Body of pancreas (tissue), 4 donors: ENCODE measurements around the gene CRYGN. TPM values are rescaled to one million over a fixed set of nuclear protein-coding genes. Genes with fewer than 3 reads are reported as not detected.

Experiments
- ATAC-seq: fragments of 150-250 bp; one replicate; pipeline ENCODE4 v1.9.1; 2016
- DNase-seq, 4 donors: peaks; one replicate each; pipeline ENCODE4 v3.0.0-alpha.2; 2019
- H3K27ac ChIP-seq, 4 donors: fragments of 200-600 bp; sonication (generic); 1 replicate in 3 of 4; 2 replicates in 1 of 4; pipeline versions ENCODE4 v1.5.1 to v1.6.1; 2016 to 2019; ENCODE audit warnings: mild to moderate bottlenecking in 1 of 4, mixed read lengths in 1 of 4, moderate library complexity in 1 of 4
- H3K27me3 ChIP-seq, 2 donors: fragments of 200-600 bp; sonication (generic); one replicate each; pipeline ENCODE4 v1.6.0; 2016; ENCODE audit warnings: mild to moderate bottlenecking in 1 of 2
- H3K36me3 ChIP-seq, 2 donors: fragments of 200-600 bp; sonication (generic); replicated peaks in 1 of 2; 2 replicates each; pipeline ENCODE4 v1.5.1; 2016; ENCODE audit warnings: low read depth in 2 of 2; ENCODE audit not compliant: insufficient read depth in 1 of 2
- H3K4me1 ChIP-seq: fragments of 200-600 bp; sonication (generic); one replicate; pipeline ENCODE4 v1.6.0; 2016
- H3K4me3 ChIP-seq, 2 donors: fragments of 200-600 bp; sonication (generic); 1 replicate in 1 of 2; 2 replicates in 1 of 2; pipeline ENCODE4 v1.5.1; 2016 to 2019
- H3K9me3 ChIP-seq, 3 donors: fragments of 200-600 bp; sonication (generic); 1 replicate in 2 of 3; 2 replicates in 1 of 3; pipeline ENCODE4 v1.5.1; 2016
- CTCF ChIP-seq, 7 experiments: fragments of 450-650 bp in 4 of 7; fragments of 200-600 bp in 3 of 7; sonication (generic) in 3 of 7; IDR thresholded peaks; one replicate each; pipeline ENCODE4 v1.5.1; 2016 to 2019; ENCODE audit warnings: antibody characterized with exemption in 7 of 7
- POLR2A ChIP-seq, 3 donors: fragments of 450-650 bp; IDR thresholded peaks; one replicate each; pipeline ENCODE4 v1.6.1; 2016; ENCODE audit warnings: antibody characterized with exemption in 3 of 3, mild to moderate bottlenecking in 2 of 3
- WGBS, 2 donors: methylation state at CpG; one replicate each; pipeline ENCODE4 v1.1.5; 2017; 5-methylcytosine and 5-hydroxymethylcytosine counted together
- intact Hi-C: fragments of 100-400 bp; cut with DNase I; formaldehyde crosslinking; loops from one replicate; pipeline ENCODE4 v1.15.1; 2023
- total RNA-seq, 2 donors: library from RNA; depleted of rRNA; stranded (reverse); fragments of >200 nt; gene quantifications; one replicate each; pipeline ENCODE4 v1.1.0, GENCODE V29; 2016

CRYGN gene
- total RNA-seq, 2 donors from 2014 or later = not detected

DNA sequence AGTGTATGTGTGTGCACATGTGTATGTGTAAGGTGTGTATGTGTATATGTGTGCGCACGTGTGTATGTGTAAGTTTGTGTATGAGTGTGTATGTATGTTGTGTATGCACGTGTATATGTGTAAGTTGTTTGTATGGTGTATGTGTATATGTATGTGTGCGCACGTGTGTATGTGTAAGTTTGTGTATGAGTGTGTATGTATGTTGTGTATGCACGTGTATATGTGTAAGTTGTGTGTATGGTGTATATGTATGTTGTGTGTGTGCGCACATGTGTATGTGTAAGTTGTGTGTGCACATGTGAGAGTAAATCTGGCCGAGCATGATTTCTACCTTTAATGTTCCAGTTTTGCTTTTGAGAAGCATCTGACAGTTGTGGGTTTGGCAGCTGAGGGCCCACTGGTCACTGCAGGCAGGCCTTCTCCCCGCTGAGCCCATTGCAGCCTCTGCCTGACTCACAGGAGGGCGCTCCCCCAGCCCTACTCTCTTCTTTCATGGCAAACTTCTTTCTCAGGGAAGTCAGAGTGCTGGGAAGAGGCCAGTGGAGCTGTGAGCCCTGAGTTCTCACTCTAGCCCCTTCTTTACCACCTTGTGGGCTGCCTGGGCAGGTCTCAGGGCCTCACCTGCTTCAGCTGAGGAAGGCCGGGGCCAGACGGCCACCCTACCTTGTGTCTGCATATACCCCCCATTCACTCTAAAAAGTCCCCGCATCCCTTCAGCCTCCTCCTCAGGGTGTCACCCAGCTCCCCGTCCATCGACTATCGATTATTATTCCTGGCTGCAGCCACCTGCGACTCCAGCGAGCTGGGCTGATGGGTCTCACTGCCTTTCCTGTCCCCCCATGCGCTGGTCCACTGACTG lies 41.3 kb downstream of the CRYGN start:
- Histone ChIP-seq H3K27ac (no peak overlapping the region), H3K27me3 (no peaks in the 10 kb centered on the region), H3K36me3 (no peaks in the 10 kb centered on the region), H3K4me3 (no peak overlapping the region), H3K9me3 (no peaks in the 10 kb centered on the region), H3K4me1 (no peaks in the 10 kb centered on the region)
- no peak for ATAC-seq
- TF ChIP-seq POLR2A (IDR thresholded peaks at IDR 0.05) (no peak), CTCF (IDR thresholded peaks at IDR 0.05) (no peak)
- DNase-seq = no peak
- intact Hi-C loops = no loop called here
- WGBS, 2 donors = 86 to 91% methylated on average over 19 of the region's 19 CpGs

DNA sequence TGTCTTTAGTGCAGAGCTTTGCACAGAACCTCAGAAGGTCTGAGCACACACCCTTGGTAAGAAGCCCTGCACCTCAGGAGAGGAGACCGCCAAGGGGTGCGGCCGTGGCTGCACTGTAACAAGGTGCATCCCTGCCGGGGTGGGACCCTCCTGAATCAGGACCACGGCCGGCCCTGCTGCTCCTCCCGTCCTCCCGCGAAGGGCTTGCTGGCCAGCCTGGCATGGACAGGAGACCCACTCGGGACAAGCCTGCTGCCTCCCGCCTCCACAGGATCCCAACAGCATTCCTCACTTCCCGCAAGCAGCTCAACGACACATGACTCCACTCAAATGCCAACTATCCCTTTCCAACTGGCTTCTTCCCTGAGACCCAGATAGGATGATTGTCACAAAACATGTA lies 42.9 kb downstream of the CRYGN start:
- TF ChIP-seq CTCF (IDR thresholded peaks at IDR 0.05) (no peak), POLR2A (IDR thresholded peaks at IDR 0.05) (no peak)
- Histone ChIP-seq H3K27ac (no peak overlapping the region), H3K27me3 (no peaks in the 10 kb centered on the region), H3K4me1 (no peaks in the 10 kb centered on the region), H3K9me3 (no peaks in the 10 kb centered on the region), H3K36me3 (no peaks in the 10 kb centered on the region), H3K4me3 (no peak overlapping the region)
- ATAC-seq = no peak
- intact Hi-C loops = no loop called here
- WGBS, 2 donors = 79 to 86% methylated on average over 6 to 13 of the region's 13 CpGs
- DNase-seq = no peak

- Histone ChIP-seq H3K9me3 (no peaks in the 10 kb centered on the region), H3K36me3 (no peaks in the 10 kb centered on the region), H3K4me1 (no peaks in the 10 kb centered on the region), H3K27ac (no peak overlapping the region), H3K4me3 (no peak overlapping the region), H3K27me3 (no peaks in the 10 kb centered on the region)
- DNase-seq (no peak), ATAC-seq (no peak)
- WGBS, 2 donors = 75 to 86% methylated on average over 5 to 9 of the region's 10 CpGs
- intact Hi-C loops = no loop called here
- TF ChIP-seq POLR2A (IDR thresholded peaks at IDR 0.05) (no peak), CTCF (IDR thresholded peaks at IDR 0.05) (no peak)
Measured at GRCh38 chr7:151396328-151396970, 43.5 kb downstream of the CRYGN start.

DNA sequence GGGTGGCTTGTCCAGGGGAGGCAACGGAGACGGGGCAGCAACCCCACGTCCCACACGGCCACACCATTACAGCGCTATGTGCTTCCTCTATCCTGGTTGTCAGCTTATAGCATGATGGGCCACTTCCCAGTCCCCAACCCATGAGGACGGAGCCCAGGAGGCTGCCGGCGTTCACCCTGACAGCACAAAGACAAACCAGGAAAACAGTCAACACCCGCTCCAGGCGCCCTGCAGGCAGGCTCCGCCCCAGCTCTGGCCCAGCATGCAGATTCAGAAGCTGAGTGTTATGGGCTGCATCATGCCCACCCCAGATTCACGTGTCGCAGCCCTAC lies 44.9 kb downstream of the CRYGN start:
- no peaks in the 10 kb centered on the region for H3K27me3 ChIP-seq
- no peaks in the 10 kb centered on the region for H3K4me1 ChIP-seq
- DNase-seq (no peak), ATAC-seq (no peak)
- TF ChIP-seq POLR2A (IDR thresholded peaks at IDR 0.05) = no peak
- no peak for TF ChIP-seq CTCF (IDR thresholded peaks at IDR 0.05)
- H3K36me3 ChIP-seq = no peaks in the 10 kb centered on the region
- intact Hi-C loops = no loop called here
- H3K27ac ChIP-seq = no peak overlapping the region
- WGBS, 2 donors = 78 to 83% methylated on average over 9 to 12 of the region's 13 CpGs
- no peaks in the 10 kb centered on the region for H3K9me3 ChIP-seq
- no peak overlapping the region for H3K4me3 ChIP-seq
